NCI-H748 (cell line): Measurements from ENCODE around the gene HOXA3.

Experiments used
- DNase-seq: peaks from one replicate; lab custom pipeline; 2025; ENCODE audit not compliant: unreplicated experiment; lab: John Stamatoyannopoulos, UW

Gene HOXA3

GRCh38 chr7:27145914-27146412 lies 6.4 kb downstream of the HOXA3 start:
- DNase-seq: no peak

GRCh38 chr7:27145165-27145913 lies 7.0 kb downstream of the HOXA3 start:
- no peak for DNase-seq

GRCh38 chr7:27144781-27145164 lies 7.6 kb downstream of the HOXA3 start:
- DNase-seq: peak; percentile 4

- no peak for DNase-seq
Observed at GRCh38 chr7:27143950-27144780, 8.2 kb downstream of the HOXA3 start.

- DNase-seq: peak; percentile 95
Observed at GRCh38 chr7:27143023-27143949, 9.1 kb downstream of the HOXA3 start, which contains the start of gene HOXA5. Gene HOXA5 (minus strand): TSS chr7:27143681. CDS start chr7:27143607, 74 bp downstream.

- DNase-seq: peak; percentile 54
Observed at GRCh38 chr7:27142580-27143022, 9.8 kb downstream of the HOXA3 start.

GRCh38 chr7:27141923-27142579 lies 10.3 kb downstream of the HOXA3 start:
- DNase-seq: peak; percentile 16

GRCh38 chr7:27141137-27141922 lies 11.1 kb downstream of the HOXA3 start:
- no peak for DNase-seq

- no peak for DNase-seq
Observed at GRCh38 chr7:27140126-27140857, 12.1 kb downstream of the HOXA3 start.

GRCh38 chr7:27139334-27140125 lies 12.9 kb downstream of the HOXA3 start:
- no peak for DNase-seq

GRCh38 chr7:27138985-27139333 lies 13.4 kb downstream of the HOXA3 start:
- DNase-seq: no peak

- no peak for DNase-seq
Observed at GRCh38 chr7:27138472-27138871, 13.9 kb downstream of the HOXA3 start.

- no peak for DNase-seq
Observed at GRCh38 chr7:27137640-27138315, 14.6 kb downstream of the HOXA3 start.

- no peak for DNase-seq
Observed at GRCh38 chr7:27134392-27134791, 18.0 kb downstream of the HOXA3 start.

- no peak for DNase-seq
Observed at GRCh38 chr7:27133409-27134231, 18.8 kb downstream of the HOXA3 start.

GRCh38 chr7:27132978-27133377 lies 19.4 kb downstream of the HOXA3 start:
- DNase-seq: no peak

GRCh38 chr7:27132214-27132613 lies 20.2 kb downstream of the HOXA3 start:
- no peak for DNase-seq
